BE2C (cell line): ENCODE results near the gene ECM1.

Source experiments
- DNase-seq: peaks from one replicate; pipeline ENCODE4 v3.0.0-alpha.2; 2020
- H3K27me3 ChIP-seq: fragments of 250-450 bp; sonication (Bioruptor Pico); 2 replicates; pipeline ENCODE4 v1.5.1; 2020; ENCODE audit warnings: mild to moderate bottlenecking
- H3K36me3 ChIP-seq: fragments of 250-450 bp; sonication (Bioruptor Pico); 2 replicates; pipeline ENCODE4 v1.5.1; 2020; ENCODE audit warnings: mild to moderate bottlenecking
- H3K4me1 ChIP-seq: fragments of 250-450 bp; sonication (Bioruptor Pico); 2 replicates; pipeline ENCODE4 v1.5.1; 2020
- H3K4me3 ChIP-seq: 2 replicates; pipeline ENCODE4 v1.5.1; 2011; ENCODE audit warnings: low read depth, low read length
- H3K9me3 ChIP-seq: fragments of 250-450 bp; sonication (Bioruptor Pico); 2 replicates; pipeline ENCODE4 v1.5.1; 2020
- CTCF ChIP-seq: IDR thresholded peaks from 2 replicates; pipeline ENCODE4 v1.5.1; 2012; ENCODE audit warnings: mild to moderate bottlenecking, low read depth, low read length

The ECM1 gene

DNA sequence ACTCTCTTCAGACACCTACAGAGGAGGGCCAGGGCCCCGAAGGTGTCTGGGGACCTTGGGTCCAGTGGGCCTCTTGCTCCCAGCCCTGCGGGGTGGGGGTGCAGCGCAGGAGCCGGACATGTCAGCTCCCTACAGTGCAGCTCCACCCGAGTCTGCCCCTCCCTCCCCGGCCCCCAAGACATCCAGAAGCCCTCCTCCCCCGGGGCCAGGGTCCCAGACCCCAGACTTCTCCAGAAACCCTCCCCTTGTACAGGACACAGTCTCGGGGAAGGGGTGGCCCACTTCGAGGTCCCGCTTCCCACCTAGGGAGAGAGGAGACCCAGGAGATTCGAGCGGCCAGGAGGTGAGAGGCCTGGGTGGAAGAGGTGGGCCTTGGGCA lies 45.0 kb downstream of the ECM1 start:
- no peak for TF ChIP-seq CTCF
- Histone ChIP-seq H3K9me3 (no peaks in the 10 kb centered on the region), H3K27me3 (no peaks in the 10 kb centered on the region), H3K4me1 (peaks cover 8% of the 10 kb centered on the region), H3K36me3 (no peaks in the 10 kb centered on the region), H3K4me3 (no peak overlapping the region)
- no peak for DNase-seq

- Histone ChIP-seq H3K9me3 (no peaks in the 10 kb centered on the region), H3K4me1 (peaks cover 8% of the 10 kb centered on the region), H3K27me3 (no peaks in the 10 kb centered on the region), H3K4me3 (no peak overlapping the region), H3K36me3 (no peaks in the 10 kb centered on the region)
- TF ChIP-seq CTCF, result no peak
- DNase-seq, result no peak
Observed at GRCh38 chr1:150553392-150554085, 45.6 kb downstream of the ECM1 start.

- Histone ChIP-seq H3K36me3 (no peaks in the 10 kb centered on the region), H3K9me3 (no peaks in the 10 kb centered on the region), H3K27me3 (no peaks in the 10 kb centered on the region), H3K4me1 (peaks cover 8% of the 10 kb centered on the region), H3K4me3 (no peak overlapping the region)
- TF ChIP-seq CTCF, result no peak
- DNase-seq, result no peak
Observed at GRCh38 chr1:150554086-150554452, 46.2 kb downstream of the ECM1 start.

DNA sequence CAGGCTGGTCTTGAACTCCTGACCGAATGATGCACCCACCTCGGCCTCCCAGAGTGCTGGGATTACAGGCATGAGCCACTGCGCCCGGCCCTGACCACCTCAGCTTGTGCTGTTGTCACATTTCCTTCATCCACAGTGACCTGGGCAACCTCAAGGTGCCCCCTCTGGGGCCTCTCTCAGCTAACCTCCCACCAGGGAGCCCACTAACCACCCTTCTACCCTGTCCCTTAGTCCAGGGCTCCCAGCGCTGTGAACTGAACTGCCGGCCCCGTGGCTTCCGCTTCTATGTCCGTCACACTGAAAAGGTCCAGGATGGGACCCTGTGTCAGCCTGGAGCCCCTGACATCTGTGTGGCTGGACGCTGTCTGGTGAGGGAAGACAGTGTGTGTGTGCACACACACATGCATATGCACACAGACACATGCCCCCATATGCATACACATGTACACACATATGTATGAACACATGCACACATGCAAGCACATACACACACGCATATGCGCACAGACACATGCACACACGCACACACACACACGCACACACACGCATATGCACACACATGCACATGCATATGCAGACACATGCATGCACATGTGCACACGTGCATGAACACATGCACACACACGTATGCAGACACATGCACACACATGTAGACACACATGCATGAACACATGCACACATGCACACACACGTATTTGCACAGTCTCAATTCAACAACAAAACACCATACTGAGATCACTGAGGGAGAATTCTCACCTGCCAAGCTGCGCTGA lies 47.5 kb downstream of the ECM1 start:
- Histone ChIP-seq H3K27me3 (no peaks in the 10 kb centered on the region), H3K36me3 (no peaks in the 10 kb centered on the region), H3K4me3 (no peak overlapping the region), H3K9me3 (no peaks in the 10 kb centered on the region), H3K4me1 (peaks cover 8% of the 10 kb centered on the region)
- no peak for TF ChIP-seq CTCF
- DNase-seq, result no peak

DNA sequence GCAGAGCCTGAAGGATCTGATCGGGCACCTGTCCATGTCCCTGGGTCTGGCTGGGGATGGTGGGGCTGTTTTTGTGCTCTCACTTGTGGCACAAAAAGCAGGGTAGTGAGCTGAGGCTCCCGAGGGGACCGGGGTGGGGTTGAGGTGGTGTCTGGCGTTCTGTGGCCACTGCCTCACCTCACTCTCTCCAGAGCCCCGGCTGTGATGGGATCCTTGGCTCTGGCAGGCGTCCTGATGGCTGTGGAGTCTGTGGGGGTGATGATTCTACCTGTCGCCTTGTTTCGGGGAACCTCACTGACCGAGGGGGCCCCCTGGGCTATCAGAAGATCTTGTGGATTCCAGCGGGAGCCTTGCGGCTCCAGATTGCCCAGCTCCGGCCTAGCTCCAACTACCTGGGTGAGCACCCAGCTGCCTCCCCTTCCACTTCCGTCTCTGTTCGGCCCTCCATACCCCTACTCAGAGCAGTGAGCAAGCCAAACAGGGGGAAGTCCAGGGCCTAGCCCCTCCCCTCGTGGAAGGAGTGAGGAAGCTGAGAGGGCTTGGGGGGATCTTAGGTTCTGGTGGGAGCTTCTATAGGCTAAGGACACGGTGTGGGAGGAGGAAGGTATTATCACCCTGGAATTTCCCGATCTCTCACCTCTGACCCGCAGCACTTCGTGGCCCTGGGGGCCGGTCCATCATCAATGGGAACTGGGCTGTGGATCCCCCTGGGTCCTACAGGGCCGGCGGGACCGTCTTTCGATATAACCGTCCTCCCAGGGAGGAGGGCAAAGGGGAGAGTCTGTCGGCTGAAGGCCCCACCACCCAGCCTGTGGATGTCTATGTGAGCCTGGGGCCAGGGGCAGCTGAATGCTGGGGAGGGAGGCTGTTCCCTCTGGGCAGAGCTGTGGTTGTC lies 48.3 kb downstream of the ECM1 start:
- TF ChIP-seq CTCF, result no peak
- H3K4me3 ChIP-seq, result no peak overlapping the region
- no peak for DNase-seq
- no peaks in the 10 kb centered on the region for H3K36me3 ChIP-seq
- peaks cover 8% of the 10 kb centered on the region for H3K4me1 ChIP-seq
- H3K27me3 ChIP-seq, result no peaks in the 10 kb centered on the region
- H3K9me3 ChIP-seq, result no peaks in the 10 kb centered on the region
